NCI-H146 treated with DMSO at 0.1 percent for 48 hours (cell line): ENCODE measurements around the gene P3R3URF.

Experiments used
- DNase-seq: peaks from one replicate; lab custom pipeline; 2025; ENCODE audit not compliant: unreplicated experiment; lab: John Stamatoyannopoulos, UW

Gene P3R3URF

GRCh38 chr1:46174448-46175231, 1.6 kb downstream of the P3R3URF start, which contains the start of gene TSPAN1:
Gene TSPAN1, plus strand, starts transcription at chr1:46175087. Its CDS starts 6,021 bp downstream, at chr1:46181108.
- no peak for DNase-seq

GRCh38 chr1:46173361-46173856, 2.9 kb downstream of the P3R3URF start:
- DNase-seq = no peak

- DNase-seq = no peak
These were observed 4.0 kb downstream of the P3R3URF start for GRCh38 chr1:46172321-46172720.

- no peak for DNase-seq
These were observed 4.4 kb downstream of the P3R3URF start for GRCh38 chr1:46171871-46172270.

- no peak for DNase-seq
These were observed 4.9 kb downstream of the P3R3URF start for GRCh38 chr1:46171351-46171750.

- no peak for DNase-seq
These were observed 6.4 kb downstream of the P3R3URF start for GRCh38 chr1:46169811-46170454.

- no peak for DNase-seq
These were observed 7.8 kb downstream of the P3R3URF start for GRCh38 chr1:46168477-46168876.

- DNase-seq = no peak
These were observed 9.5 kb downstream of the P3R3URF start for GRCh38 chr1:46166521-46167462.

GRCh38 chr1:46160212-46160611, 16.1 kb downstream of the P3R3URF start:
- no peak for DNase-seq

- no peak for DNase-seq
These were observed 16.8 kb downstream of the P3R3URF start for GRCh38 chr1:46159516-46159915.

- DNase-seq = no peak
These were observed 17.7 kb downstream of the P3R3URF start for GRCh38 chr1:46158312-46159281.

- no peak for DNase-seq
These were observed 18.4 kb downstream of the P3R3URF start for GRCh38 chr1:46157916-46158311.

- no peak for DNase-seq
These were observed 22.6 kb downstream of the P3R3URF start for GRCh38 chr1:46153732-46154131.

- no peak for DNase-seq
These were observed 23.1 kb downstream of the P3R3URF start for GRCh38 chr1:46153228-46153627.

GRCh38 chr1:46152016-46152415, 24.3 kb downstream of the P3R3URF start:
- DNase-seq = no peak

- DNase-seq = no peak
These were observed 26.2 kb downstream of the P3R3URF start for GRCh38 chr1:46150085-46150484.

GRCh38 chr1:46148318-46148717, 28.0 kb downstream of the P3R3URF start:
- no peak for DNase-seq

GRCh38 chr1:46137916-46138315, 38.4 kb downstream of the P3R3URF start:
- DNase-seq = no peak

- DNase-seq = peak; percentile 27
These were observed 39.6 kb downstream of the P3R3URF start for GRCh38 chr1:46136711-46137110.
